GM21381 (cell line): ENCODE results near the gene KIF7.

ENCODE experiments used
- ATAC-seq: cut with Tn5 transposase; IDR thresholded peaks from one replicate; pipeline ENCODE4 v1.9.1; 2021; ENCODE audit warnings: mild to moderate bottlenecking, moderate library complexity; ENCODE audit not compliant: unreplicated experiment

Gene KIF7

GRCh38 chr15:89649716-89650115 is 5.6 kb downstream of the KIF7 start:
- ATAC-seq: no peak

- ATAC-seq: no peak
Observed at GRCh38 chr15:89649013-89649625, 6.1 kb downstream of the KIF7 start.

GRCh38 chr15:89648106-89649012 is 6.9 kb downstream of the KIF7 start:
- ATAC-seq: no peak

GRCh38 chr15:89647191-89647851 is 7.9 kb downstream of the KIF7 start:
- no peak for ATAC-seq

- ATAC-seq: no peak
Observed at GRCh38 chr15:89646416-89647141, 8.7 kb downstream of the KIF7 start.

- no peak for ATAC-seq
Observed at GRCh38 chr15:89645680-89646079, 9.6 kb downstream of the KIF7 start.

GRCh38 chr15:89642106-89642505 is 13.2 kb downstream of the KIF7 start:
- ATAC-seq: no peak

- no peak for ATAC-seq
Observed at GRCh38 chr15:89641053-89641452, 14.2 kb downstream of the KIF7 start.

GRCh38 chr15:89640245-89640644 is 15.0 kb downstream of the KIF7 start:
- ATAC-seq: no peak

- no peak for ATAC-seq
Observed at GRCh38 chr15:89633585-89633984, 21.7 kb downstream of the KIF7 start.

- ATAC-seq: no peak
Observed at GRCh38 chr15:89632563-89633430, 22.5 kb downstream of the KIF7 start.

GRCh38 chr15:89631902-89632264 is 23.4 kb downstream of the KIF7 start:
- no peak for ATAC-seq

- no peak for ATAC-seq
Observed at GRCh38 chr15:89630974-89631901, 24.0 kb downstream of the KIF7 start.

- ATAC-seq: no peak
Observed at GRCh38 chr15:89630260-89630659, 25.0 kb downstream of the KIF7 start.

GRCh38 chr15:89629829-89630228 is 25.4 kb downstream of the KIF7 start:
- no peak for ATAC-seq

- no peak for ATAC-seq
Observed at GRCh38 chr15:89628806-89629715, 26.2 kb downstream of the KIF7 start.

GRCh38 chr15:89628301-89628700 is 27.0 kb downstream of the KIF7 start:
- no peak for ATAC-seq
